Nephron progenitor cell (in vitro differentiated cells): ENCODE data around the gene ZNF618.
A peak's percentile ranks its signal among the peaks of the same experiment; 100 is the strongest.

Source experiments
- DNase-seq: peaks from one replicate; pipeline ENCODE4 v3.0.0; 2021
- H3K27ac Mint-ChIP-seq: 2 replicates; pipeline ENCODE4 v1.8.0; 2021; ENCODE audit warnings: mild to moderate bottlenecking, moderate library complexity, mixed read lengths
- H3K27me3 Mint-ChIP-seq: 2 replicates; pipeline ENCODE4 v1.8.0; 2021; ENCODE audit warnings: mild to moderate bottlenecking, low read depth, mixed read lengths; ENCODE audit not compliant: poor library complexity
- H3K36me3 Mint-ChIP-seq: 2 replicates; pipeline ENCODE4 v1.8.0; 2021; ENCODE audit warnings: low read depth, mixed read lengths
- H3K4me1 Mint-ChIP-seq: 2 replicates; pipeline ENCODE4 v1.8.0; 2021; ENCODE audit warnings: mixed read lengths
- H3K4me3 Mint-ChIP-seq: 2 replicates; pipeline ENCODE4 v1.8.0; 2021; ENCODE audit warnings: mild to moderate bottlenecking, moderate library complexity, mixed read lengths
- H3K9me3 Mint-ChIP-seq: 2 replicates; pipeline ENCODE4 v1.8.0; 2021; ENCODE audit warnings: mild to moderate bottlenecking, moderate library complexity, mixed read lengths
- CTCF ChIP-seq: fragments of 200-600 bp; sonication (generic); IDR thresholded peaks from 2 replicates; pipeline ENCODE4 v1.5.0; 2021; ENCODE audit warnings: antibody characterized with exemption

The ZNF618 gene

GRCh38 chr9:113957351-113957750 is 81.2 kb downstream of the ZNF618 start:
- DNase-seq, result no peak
- peak overlapping the region; percentile 60 for H3K27ac Mint-ChIP-seq
- H3K9me3 Mint-ChIP-seq, result no peaks in the 10 kb centered on the region
- H3K27me3 Mint-ChIP-seq, result no peaks in the 10 kb centered on the region
- no peak overlapping the region for H3K4me3 Mint-ChIP-seq
- H3K36me3 Mint-ChIP-seq, result peaks cover 19% of the 10 kb centered on the region
- peaks cover 21% of the 10 kb centered on the region for H3K4me1 Mint-ChIP-seq
- no peak for TF ChIP-seq CTCF

- H3K27ac Mint-ChIP-seq, result peak overlapping the region; percentile 60
- DNase-seq, result no peak
These were observed 81.8 kb downstream of the ZNF618 start for GRCh38 chr9:113957821-113958341.

GRCh38 chr9:113958556-113958955 is 82.4 kb downstream of the ZNF618 start:
- Mint-ChIP-seq H3K4me1 (peaks cover 27% of the 10 kb centered on the region), H3K4me3 (no peak overlapping the region), H3K27me3 (no peaks in the 10 kb centered on the region), H3K36me3 (peaks cover 19% of the 10 kb centered on the region), H3K9me3 (no peaks in the 10 kb centered on the region), H3K27ac (no peak overlapping the region)
- DNase-seq, result no peak
- TF ChIP-seq CTCF, result no peak

More at GRCh38 chr9:113957821-113958341, 81.8 kb downstream of the ZNF618 start:
- Mint-ChIP-seq H3K36me3 (peaks cover 19% of the 10 kb centered on the region), H3K4me1 (peaks cover 26% of the 10 kb centered on the region), H3K4me3 (no peak overlapping the region), H3K9me3 (no peaks in the 10 kb centered on the region), H3K27me3 (no peaks in the 10 kb centered on the region)
- no peak for TF ChIP-seq CTCF

- Mint-ChIP-seq H3K4me3 (no peak overlapping the region), H3K9me3 (no peaks in the 10 kb centered on the region), H3K27me3 (no peaks in the 10 kb centered on the region), H3K4me1 (peaks cover 36% of the 10 kb centered on the region), H3K36me3 (peaks cover 25% of the 10 kb centered on the region), H3K27ac (peak overlapping the region; percentile 8)
- no peak for TF ChIP-seq CTCF
- no peak for DNase-seq
These were observed 84.7 kb downstream of the ZNF618 start for GRCh38 chr9:113960768-113961167.

- peak overlapping the region; percentile 39 for H3K27ac Mint-ChIP-seq
- H3K27me3 Mint-ChIP-seq, result no peaks in the 10 kb centered on the region
- no peak overlapping the region for H3K4me3 Mint-ChIP-seq
- no peak for TF ChIP-seq CTCF
- peaks cover 28% of the 10 kb centered on the region for H3K4me1 Mint-ChIP-seq
- H3K9me3 Mint-ChIP-seq, result no peaks in the 10 kb centered on the region
- H3K36me3 Mint-ChIP-seq, result peaks cover 41% of the 10 kb centered on the region
- no peak for DNase-seq
These were observed 86.3 kb downstream of the ZNF618 start for GRCh38 chr9:113962396-113962795.

GRCh38 chr9:113963017-113963620 is 87.0 kb downstream of the ZNF618 start:
- Mint-ChIP-seq H3K36me3 (peaks cover 48% of the 10 kb centered on the region), H3K27ac (no peak overlapping the region), H3K9me3 (no peaks in the 10 kb centered on the region), H3K27me3 (no peaks in the 10 kb centered on the region), H3K4me1 (peaks cover 22% of the 10 kb centered on the region), H3K4me3 (no peak overlapping the region)
- TF ChIP-seq CTCF, result peak; percentile 73
- peak; percentile 49 for DNase-seq
